HG02938 (cell line): ENCODE measurements around the gene LRRC3C.
A peak's percentile ranks its signal among the peaks of the same experiment; 100 is the strongest.
"Not testable (repeated sequence)": the region's sequence is repeated elsewhere in the genome, so short reads cannot be mapped to it uniquely, and the experiment has no call there.

Experiments used
- ATAC-seq: cut with Tn5 transposase; IDR thresholded peaks from one replicate; pipeline ENCODE4 v1.9.1; 2021; ENCODE audit warnings: mild to moderate bottlenecking, moderate library complexity; ENCODE audit not compliant: unreplicated experiment

The LRRC3C gene

GRCh38 chr17:39946551-39947330 is 19.2 kb downstream of the LRRC3C start:
- no peak for ATAC-seq

DNA sequence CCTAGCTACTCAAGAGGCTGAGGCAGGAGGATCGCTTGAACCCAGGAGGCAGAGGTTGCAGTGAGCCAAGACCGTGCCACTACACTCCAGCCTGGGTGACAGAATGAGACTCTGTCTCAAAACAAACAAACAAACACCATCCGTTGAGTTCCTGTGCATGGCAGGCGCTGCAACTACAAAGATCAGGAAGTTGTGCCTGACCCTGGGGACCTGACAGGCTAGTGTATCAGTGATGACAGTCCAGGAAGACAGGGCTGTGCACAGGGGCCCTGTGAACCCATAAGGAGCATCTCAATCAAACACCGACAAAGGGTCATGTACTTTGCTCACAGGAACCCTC is 20.9 kb downstream of the LRRC3C start:
- not testable (repeated sequence) for ATAC-seq

- no peak for ATAC-seq
Observed at GRCh38 chr17:39949028-39949427, 21.5 kb downstream of the LRRC3C start.

DNA sequence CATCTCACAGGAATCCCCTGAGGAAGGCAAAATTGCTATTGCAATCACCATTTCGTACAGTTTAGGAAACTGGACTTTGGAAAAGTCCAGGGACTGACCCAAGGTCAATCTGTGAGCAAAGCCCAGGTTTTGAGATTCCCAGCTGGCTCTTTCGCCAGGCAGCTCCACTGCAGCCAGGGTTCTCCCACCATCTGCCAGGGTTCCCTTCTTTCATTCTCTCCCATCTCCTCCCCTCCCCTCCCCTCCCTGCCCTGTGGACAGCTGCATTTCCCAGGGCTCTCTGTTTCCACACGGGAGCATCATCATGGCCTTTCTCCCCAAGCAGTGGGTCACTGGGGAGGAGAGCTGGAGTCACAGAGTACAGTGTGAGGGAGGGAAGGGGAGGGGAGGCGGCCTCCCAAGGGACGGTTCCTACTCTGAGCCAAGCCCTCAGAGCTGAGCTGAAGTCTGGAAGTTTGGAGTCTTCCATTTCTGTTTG is 23.4 kb downstream of the LRRC3C start:
- no peak for ATAC-seq

DNA sequence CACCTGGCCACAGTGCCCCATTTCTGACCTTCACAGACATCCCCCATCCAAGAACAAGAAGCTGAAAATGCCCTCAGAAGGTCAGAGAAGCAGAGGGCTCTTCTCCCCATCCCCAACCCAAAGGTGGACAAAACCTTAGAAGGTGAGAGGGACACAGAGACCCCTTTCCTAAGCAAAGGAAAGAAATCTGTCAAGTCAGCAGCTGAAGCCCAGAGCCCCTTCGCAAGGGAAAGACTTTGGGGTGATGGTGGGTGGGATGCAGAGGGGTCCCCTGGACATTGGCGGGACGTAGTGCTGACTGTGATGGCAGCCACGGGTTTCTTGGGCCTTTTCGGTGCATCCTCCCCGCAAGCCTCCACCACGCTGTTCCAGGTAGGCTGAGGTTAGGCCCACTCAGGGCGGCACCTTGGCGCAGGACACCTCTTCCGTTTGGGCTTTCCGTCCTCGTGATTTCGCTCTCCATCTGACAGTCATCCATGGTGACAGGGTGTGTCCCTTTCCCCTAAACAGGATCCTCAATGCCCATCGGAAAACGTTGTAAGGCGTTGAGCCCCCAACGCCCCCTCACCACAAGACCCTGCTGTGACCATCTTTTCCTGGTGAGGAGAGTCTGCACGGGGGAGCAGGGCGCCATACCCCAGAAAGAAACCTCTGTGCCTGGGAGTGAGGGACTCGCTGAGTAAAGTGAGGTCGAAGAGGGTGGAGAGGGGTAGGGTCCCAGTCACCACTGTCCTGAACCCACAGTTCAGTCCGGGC is 24.6 kb downstream of the LRRC3C start:
- peak; percentile 4 for ATAC-seq

- peak; percentile 79 for ATAC-seq
Observed at GRCh38 chr17:39952680-39953470, 25.3 kb downstream of the LRRC3C start.

GRCh38 chr17:39953471-39953888 is 25.9 kb downstream of the LRRC3C start:
- no peak for ATAC-seq

- no peak for ATAC-seq
Observed at GRCh38 chr17:39954876-39955275, 27.3 kb downstream of the LRRC3C start.

- ATAC-seq, result no peak
Observed at GRCh38 chr17:39955726-39956225, 28.2 kb downstream of the LRRC3C start.

GRCh38 chr17:39960524-39961041 is 33.1 kb downstream of the LRRC3C start:
- ATAC-seq, result no peak

DNA sequence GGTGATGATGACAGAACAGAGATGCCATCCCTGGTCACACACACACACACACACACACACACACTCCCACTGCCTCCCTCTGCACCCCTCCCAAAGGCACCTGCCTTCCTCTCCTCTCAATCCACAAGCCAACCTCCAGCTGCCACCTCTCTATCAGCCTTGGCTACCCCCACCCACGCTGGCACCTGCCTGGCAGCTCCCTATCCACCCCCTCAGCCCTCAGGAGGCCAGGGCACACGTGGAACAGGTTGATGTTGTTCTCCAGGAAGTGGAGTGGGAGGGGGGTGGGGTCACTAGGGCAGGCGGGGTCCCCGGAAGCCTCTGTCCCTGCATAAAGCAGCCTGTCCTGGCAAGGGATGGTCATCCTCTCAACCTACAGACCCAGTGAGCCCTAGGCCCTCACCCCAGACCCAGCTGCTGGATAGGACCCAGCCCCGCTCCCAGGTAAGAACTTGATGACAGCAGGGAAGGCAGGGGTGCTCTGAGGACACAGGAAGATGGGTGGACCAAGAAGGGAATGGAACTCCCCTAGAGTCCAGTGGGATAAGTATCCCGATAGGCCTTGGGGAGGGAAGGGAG is 35.2 kb downstream of the LRRC3C start, which contains the start of gene GSDMA:
TSS of gene GSDMA (plus strand) at position 363 of the 579 bp plus-strand sequence. CDS start 2,684 bp downstream, outside the sequence.
- ATAC-seq, result no peak

- ATAC-seq, result no peak
Observed at GRCh38 chr17:39963829-39964228, 36.3 kb downstream of the LRRC3C start.

DNA sequence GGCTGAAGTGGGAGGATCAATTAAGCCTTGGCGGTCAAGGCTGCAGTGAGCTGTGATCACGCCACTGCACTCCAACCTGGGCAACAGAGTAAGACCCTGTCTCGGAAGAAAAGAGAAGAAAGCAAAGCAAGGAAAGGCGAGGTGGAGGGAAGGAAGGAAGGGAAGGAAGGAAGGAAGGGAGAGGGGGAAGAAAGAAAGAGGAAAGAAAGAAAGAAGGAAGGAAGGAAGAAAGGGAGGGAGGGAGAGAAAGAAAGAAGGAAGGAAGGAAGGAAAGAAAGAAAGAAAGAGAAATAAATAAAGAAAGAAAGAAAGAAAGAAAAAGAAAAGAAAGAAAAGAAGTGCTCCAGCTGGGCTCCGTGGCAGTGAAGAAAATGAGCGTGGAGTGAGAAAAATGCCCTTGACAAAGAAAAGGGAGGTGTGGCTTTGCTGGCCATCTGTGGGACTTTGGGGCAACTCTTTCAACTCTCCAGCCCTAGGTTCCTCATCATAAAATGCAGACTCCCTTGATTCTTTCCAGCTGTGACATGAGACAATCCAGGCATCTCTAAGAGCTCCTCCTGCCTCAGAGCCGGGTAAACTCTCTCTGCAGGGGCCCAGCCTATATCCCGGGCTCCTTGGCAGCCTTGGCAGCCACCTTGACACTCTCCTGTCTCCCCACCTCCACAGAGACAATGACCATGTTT is 37.6 kb downstream of the LRRC3C start:
- ATAC-seq, result no peak

DNA sequence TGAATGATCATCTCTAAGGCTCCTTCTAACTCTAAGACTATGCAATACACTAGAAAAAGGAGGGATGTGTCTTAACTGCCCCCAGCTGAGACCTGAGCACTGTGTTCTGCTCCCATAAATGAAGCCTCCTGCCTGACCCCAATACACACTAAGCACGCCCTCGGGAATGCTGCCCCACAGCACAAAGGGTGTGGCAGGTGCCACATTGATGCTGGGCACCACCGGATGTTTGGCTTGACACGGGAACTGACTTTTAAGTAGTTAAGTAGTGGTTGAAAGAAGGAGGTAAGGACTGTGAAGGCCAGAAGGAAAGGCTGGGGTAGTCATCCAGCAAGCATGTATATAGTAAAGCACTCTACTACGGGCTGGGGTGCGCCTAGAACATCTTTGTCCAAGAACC is 39.2 kb downstream of the LRRC3C start:
- ATAC-seq, result no peak

GRCh38 chr17:39968761-39969160 is 41.2 kb downstream of the LRRC3C start:
- no peak for ATAC-seq

DNA sequence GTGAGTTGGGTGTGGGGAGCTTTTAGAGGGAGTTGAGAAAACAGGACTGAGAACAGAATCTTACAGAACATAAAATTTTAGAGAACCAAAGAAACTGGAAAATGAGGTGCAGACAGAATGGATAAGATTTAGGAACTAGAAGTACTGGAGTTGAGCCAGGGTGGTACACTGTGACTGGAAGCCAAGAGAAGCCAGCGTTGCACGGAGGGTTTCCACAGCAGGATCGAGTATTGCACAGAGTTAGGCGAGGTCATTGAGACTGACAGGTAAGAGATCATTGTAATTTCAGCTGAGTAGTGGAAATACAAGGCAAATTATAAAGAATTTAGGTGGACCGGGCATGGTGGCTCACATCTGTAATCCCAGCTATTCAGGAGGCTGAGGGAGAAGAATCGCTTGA is 41.8 kb downstream of the LRRC3C start:
- ATAC-seq, result no peak

GRCh38 chr17:39970157-39970692 is 42.7 kb downstream of the LRRC3C start:
- ATAC-seq, result no peak

DNA sequence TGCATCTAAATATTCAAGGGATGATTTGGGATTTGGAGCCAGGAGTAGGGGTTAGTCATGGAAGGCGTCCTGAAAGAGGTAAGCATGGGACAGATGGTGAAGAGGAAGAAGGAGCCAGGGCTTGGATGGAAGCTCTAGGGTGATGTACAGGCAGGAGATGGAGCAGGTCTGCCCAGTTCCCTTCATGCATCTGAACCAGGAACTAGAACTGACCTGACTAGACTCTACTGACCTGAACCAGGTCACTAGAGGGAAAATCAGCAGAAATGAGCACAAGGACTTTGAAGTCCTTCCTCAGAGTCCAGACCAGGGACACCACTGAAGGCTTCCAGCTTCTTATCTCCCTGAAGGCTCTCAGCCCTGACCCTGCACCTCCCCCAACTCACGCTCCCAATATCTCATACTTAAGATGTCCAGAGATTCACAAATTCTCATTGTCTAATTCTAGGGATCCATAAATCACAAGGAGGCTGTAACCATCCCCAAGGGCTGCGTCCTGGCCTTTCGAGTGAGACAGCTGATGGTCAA is 43.6 kb downstream of the LRRC3C start:
- no peak for ATAC-seq

DNA sequence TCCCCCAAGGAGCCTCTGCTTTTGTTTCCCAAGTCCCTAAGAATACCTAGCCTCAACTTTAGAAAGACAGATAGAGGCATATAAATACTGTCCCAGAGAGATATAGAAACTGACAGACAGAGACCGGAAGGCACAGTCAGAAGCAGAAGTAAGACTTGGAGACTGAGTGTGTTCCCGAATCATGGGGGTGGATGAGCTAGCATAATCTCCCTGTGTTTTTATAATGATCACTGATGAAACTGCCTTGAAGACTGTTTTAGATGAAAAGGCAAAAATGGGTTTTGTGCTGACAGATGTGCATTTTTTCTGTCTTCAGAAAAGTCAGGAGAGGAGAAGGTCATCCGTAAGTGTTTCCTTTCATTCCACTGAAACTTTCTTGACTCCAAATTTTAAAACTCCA is 44.7 kb downstream of the LRRC3C start:
- no peak for ATAC-seq
